CD4-positive, alpha-beta T cell treated with Interleukin-12 subunit alpha and Interleukin-12 subunit beta, for 1 hour (primary cell): ENCODE results near the gene KITLG.
"Not testable (repeated sequence)": the region's sequence is repeated elsewhere in the genome, so short reads cannot be mapped to it uniquely, and the experiment has no call there.

Experiments used
- DNase-seq: peaks from one replicate; pipeline ENCODE4 v3.0.0-alpha.2; 2020

KITLG gene

DNA sequence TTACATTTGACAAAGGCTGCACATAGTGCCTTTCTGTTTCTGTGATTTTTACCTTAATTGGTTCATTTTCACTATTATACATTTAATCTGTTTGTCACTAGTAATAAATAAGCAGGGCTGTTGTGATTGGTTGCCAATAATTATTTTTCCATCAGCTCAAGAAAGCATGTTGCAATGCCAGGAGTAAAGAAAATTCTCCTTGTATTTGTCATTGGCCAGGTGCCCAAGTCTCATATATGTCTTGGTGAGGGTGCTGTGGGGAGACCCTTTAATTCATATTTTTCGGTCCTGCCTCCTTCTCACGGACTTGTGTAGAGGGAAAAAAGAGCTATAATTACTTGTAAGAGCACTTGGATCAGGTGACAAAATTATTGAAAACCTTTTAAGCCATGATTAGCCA lies 108.0 kb downstream of the KITLG start:
- no peak for DNase-seq

DNA sequence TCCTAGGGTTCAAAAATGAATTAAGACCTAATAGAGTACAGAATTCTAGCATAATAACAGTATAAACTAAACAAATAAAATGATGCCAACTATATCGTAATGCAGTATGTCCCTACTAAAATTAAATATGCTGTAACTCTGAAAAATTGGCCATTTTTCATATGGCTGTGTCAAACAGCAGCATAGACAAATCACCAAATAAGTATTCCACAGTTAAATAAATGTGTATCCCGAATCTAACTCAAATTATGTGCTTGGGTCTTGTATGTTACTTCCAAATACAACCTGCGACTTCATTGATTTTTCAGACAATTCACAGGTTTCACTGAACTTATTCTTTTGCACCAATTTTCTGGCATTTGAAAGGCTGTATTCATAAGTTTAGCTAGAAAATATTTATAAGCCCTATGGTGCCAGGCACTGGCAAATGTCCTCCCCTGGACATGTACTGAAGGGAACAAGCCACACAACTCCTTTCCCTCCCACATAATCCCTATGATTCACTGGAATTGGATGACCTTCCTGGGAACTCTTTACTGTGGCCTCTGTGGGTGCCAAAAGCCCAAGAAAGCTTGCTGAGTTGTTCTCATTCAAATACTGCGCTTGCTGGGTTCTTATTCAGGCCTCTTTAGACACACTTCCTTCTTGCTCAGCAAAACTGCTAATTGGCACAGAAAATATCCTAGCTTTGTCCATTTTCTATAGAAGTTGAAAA lies 108.8 kb downstream of the KITLG start:
- DNase-seq: no peak

DNA sequence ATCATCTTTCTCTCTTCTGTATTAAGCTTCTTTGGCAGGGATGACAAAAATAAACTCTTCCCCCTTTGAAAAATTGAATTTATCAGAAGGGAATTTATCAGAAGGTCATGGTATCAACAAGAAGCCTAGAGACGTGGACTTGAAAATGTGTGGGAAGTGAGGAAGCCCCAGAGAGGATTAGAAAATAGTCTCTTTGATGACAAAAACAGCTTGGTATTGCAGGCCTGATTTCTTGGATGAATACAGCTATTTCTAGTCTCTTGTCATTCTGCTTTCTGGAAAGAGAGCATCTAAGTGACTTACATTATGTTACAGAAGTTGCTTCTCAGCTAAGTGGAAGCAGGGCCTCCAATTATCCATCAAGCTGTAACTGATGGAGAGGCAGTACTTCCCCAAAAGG lies 111.1 kb downstream of the KITLG start:
- DNase-seq: no peak

DNA sequence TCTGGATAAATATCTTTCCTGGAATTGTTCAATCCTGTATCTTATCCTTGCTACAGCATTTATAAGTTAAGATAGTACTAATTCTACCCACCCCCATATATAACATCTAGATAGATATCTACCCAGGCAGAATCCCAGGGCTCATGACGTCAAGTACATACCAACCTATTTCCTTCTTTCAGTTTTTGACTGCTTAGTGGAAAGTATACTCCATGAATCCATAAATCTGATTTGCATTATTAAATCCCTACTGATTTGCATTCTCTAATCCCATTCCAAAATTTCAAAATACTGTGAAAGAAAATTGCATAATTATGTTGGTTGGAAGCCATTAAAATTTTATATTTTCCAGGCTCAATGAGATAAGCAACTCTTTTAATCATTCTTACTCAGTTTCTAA lies 111.7 kb downstream of the KITLG start:
- DNase-seq: no peak

DNA sequence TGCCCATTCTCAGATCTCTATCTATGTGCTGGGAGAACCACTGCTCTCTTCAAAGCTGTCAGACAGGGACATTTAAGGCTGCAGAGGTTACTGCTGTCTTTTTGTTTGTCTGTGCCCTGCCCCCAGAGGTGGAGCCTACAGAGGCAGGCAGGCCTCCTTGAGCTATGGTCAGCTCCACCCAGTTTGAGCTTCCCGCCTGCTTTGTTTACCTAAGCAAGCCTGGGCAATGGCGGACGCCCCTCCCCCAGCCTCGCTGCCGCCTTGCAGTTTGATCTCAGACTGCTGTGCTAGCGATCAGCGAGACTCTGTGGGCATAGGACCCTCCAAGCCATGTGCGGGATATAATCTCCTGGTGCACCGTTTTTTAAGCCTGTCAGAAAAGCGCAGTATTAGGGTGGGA lies 113.6 kb downstream of the KITLG start:
- not testable (repeated sequence) for DNase-seq

DNA sequence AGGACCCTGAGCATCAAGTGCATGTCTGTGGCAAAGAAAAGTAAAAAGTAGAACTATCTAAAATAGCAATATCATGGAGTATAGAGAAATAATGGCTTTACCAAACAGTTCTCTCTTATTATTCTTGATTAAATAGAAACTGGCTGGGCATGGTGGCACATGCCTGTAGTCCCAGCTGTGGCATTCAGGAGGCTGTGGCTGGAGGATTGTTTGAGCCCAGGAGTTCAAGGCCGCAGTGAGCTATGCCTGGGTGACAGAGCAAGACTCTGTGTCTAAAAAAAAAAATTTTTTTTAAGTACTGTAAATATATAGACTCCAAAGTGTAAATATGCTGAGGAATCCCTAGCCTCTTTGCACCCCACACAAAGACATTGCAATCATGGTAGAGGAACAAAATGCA lies 121.9 kb downstream of the KITLG start:
- no peak for DNase-seq

DNA sequence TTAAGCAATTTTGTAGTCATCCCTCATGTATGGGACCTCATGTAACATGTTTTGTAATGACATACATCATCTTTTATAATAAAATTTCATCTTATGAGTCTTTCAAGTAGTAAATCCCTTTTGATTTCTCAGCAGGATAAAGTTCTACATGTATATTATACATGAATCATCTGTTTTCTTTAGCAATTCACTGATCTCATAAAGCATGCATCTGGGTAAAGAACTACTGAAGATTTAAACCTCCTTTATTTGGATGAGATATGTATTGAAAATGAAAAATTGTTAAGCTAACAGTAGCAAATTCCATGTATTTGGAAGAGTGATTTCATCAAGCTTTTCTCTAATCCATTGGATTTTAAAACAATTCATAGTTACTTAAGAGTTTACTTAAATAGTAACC lies 126.9 kb downstream of the KITLG start:
- no peak for DNase-seq

DNA sequence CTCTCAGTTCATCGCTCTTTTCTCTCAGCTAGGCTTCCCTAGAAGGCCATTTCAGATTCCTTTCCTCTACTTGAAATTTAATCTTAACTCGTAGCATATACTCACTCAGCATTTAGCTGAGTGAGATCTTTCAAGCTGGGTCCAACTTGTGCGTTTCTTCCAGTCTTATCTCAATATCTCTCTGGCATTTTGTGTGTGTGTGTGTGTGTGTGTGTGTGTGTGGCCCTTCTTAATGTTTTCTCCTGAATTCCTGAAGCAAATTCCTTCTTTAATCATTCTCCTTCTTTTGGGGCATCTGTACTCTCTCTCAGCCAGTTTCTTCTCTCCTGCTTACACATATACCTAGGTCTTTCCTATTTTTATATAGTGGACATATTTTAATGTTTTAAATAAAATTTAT lies 129.1 kb downstream of the KITLG start:
- no peak for DNase-seq

DNA sequence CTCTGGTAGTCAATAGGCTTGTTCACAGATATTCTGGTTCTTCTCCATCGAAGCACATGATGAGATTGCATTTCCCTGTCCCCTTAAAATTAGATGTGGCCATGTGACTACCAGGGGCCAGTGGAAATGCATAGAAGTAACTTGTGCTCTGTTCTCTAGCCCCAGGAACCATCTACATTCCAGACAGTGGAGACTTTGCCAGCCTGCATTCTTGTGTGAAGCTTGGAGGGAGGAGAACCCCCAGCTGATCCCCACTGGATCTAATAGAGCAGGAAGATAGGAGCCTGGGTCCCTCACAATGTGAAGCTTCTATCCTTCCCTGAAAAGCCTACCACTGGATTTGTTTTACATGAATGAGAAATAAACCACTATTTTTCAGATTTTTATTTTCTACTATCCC lies 130.1 kb downstream of the KITLG start:
- DNase-seq: no peak

DNA sequence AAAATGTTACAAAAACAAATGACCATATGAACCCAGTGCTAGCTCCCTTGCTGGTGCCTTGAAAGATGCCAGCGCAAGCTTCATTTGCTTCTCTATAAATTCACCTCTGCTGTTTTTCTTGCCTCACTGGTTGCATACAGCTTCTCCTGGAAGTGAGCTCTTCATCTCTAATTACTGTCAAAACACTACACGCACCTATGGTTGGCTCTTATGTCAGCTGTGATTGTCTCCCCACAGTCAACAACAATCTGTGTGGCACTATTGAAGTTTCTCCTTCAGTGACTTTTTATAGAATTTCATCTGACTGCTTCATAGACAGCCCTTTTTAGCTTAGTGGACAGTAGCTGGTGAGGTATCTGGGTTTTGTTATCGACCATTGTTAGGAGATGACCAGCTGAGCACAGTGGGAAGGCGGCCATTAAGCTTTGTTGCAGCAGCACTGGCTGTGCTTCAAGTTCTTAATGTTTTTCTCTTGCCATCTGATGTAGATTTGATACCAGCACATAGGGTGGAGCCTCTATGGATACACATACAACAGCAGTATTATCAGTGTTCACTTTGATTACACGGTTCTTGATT lies 131.8 kb downstream of the KITLG start:
- no peak for DNase-seq

DNA sequence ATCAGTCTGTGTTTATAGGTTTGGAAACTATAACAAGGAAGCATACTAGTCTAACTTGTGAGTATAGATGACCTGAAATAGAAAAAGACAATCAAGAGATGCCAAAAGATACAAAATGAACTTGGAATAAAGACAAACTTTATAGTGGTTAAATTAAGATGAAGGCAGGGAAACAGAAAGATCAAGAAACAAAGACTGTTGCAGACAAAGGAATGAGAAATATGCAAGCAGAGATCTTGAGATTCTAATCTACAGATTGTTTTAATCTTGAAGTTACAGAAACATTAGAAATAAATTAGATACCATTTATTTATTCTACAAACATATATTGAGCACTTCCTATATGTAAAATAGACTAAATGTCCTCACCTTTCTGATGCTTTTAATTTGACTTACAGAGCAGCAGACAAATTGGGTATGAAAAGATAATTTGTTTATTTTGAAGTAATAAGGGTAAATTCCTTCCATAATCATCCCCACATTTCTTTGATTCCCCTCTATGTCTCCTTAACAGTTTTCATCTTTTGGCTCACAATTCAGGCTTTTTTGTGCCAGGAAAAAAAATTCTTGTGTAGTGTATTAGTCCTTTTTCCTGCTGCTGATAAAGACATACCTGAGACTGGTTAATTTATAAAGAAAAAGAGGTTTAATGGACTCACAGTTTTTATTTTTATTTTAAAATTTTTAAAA lies 134.4 kb downstream of the KITLG start:
- DNase-seq: no peak

DNA sequence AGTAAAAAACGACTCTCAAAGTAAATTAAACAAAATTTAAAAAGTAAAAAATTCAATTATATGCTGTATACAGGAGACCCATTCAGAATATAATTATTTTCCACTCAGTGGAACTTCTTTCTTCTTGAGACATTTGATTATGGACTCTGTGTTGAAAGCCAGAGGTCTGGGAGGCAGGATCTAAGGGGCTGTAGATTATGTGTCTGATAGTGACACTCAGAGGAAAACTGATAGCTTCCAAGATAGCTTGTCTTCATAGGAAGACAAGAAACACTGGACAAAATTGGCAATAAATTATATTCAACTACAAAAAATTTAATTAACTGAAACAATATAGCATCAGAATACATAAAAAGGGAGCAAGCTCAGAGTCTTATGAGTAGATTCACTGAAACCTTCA lies 135.8 kb downstream of the KITLG start:
- no peak for DNase-seq
